HCT116 (cell line): ENCODE data around the gene FCRLB. TPM values are rescaled to one million over a fixed set of nuclear protein-coding genes. Genes with fewer than 3 reads are reported as not detected.

Experiments
- ATAC-seq: fragments of 200-7000 bp; cut with Tn5 transposase; 2 replicates; pipeline ENCODE4 v1.9.1; 2020; ENCODE audit warnings: mild to moderate bottlenecking, moderate library complexity
- BruUV-seq: library from RNA; stranded (reverse); fragments of 400-500 nt; replicated peaks from 2 replicates; lab custom pipeline; 2021; lab: Mats Ljungman, UMichigan
- CTCF ChIA-PET: fragments of 300-600 bp; sonication (Branson Sonifier 250); formaldehyde crosslinking; loops from one replicate; lab custom pipeline; 2021; ENCODE audit warnings: antibody characterized with exemption; lab: Charles Lee
- POLR2A ChIA-PET: fragments of 300-600, 350-600 bp; sonication (Branson Sonifier 250); formaldehyde crosslinking; loops from one replicate; lab custom pipeline; 2021; ENCODE audit warnings: antibody characterized with exemption; lab: Charles Lee
- RAD21 ChIA-PET, 2 experiments: fragments of 300-600 bp; sonication (Branson Sonifier 250); formaldehyde crosslinking; loops; one replicate each; lab custom pipeline; 2023; ENCODE audit warnings: low total read pairs in 2 of 2; ENCODE audit not compliant: uncharacterized antibody in 2 of 2, unreplicated experiment in 2 of 2, low non-redundant PET in 1 of 2; lab: Charles Lee
- DNase-seq: peaks from one replicate; pipeline ENCODE4 v3.0.0-alpha.2; 2010; ENCODE audit warnings: low read depth, low spot score
- H2AFZ ChIP-seq: fragments of 200-600 bp; shearing (Covaris generic), sonication (generic); 2 replicates; pipeline ENCODE4 v1.6.1; 2017; ENCODE audit warnings: low read depth, mixed run types, mixed read lengths, antibody characterized with exemption, low read length; ENCODE audit not compliant: poor library complexity, severe bottlenecking
- H3K27ac ChIP-seq: 2 replicates; pipeline ENCODE4 v1.5.1; 2012; ENCODE audit warnings: low read depth, low read length
- H3K27me3 ChIP-seq: fragments of 200-600 bp; sonication (generic); 2 replicates; pipeline ENCODE4 v1.6.1; 2016; ENCODE audit warnings: mixed run types, low read length, mixed read lengths; ENCODE audit not compliant: insufficient read depth
- H3K36me3 ChIP-seq, 2 experiments: fragments of 200-500 bp in 1 of 2; fragments of 200-600 bp in 1 of 2; sonication (Bioruptor generic) in 1 of 2; sonication (generic) in 1 of 2; 2 replicates each; pipeline versions ENCODE4 v1.5.1 to v1.6.1; 2014 to 2016; ENCODE audit warnings: low read length in 2 of 2, inconsistent platforms in 1 of 2, mixed read lengths in 1 of 2, mixed run types in 1 of 2; ENCODE audit not compliant: insufficient read depth in 2 of 2, control insufficient read depth in 1 of 2
- H3K4me1 ChIP-seq, 2 experiments: fragments of 200-600 bp in 1 of 2; sonication (generic) in 1 of 2; 2 replicates each; pipeline versions ENCODE4 v1.5.1 to v1.6.1; 2012 to 2017; ENCODE audit warnings: low read length in 2 of 2, inconsistent platforms in 1 of 2, mild to moderate bottlenecking in 1 of 2, mixed read lengths in 1 of 2, mixed run types in 1 of 2, moderate library complexity in 1 of 2; ENCODE audit not compliant: insufficient read depth in 2 of 2, control insufficient read depth in 1 of 2
- H3K4me2 ChIP-seq: fragments of 200-600 bp; sonication (generic); 2 replicates; pipeline ENCODE4 v1.6.1; 2017; ENCODE audit warnings: mixed run types, low read length, mixed read lengths
- H3K4me3 ChIP-seq, 2 experiments: fragments of 200-600 bp in 1 of 2; sonication (generic) in 1 of 2; replicated peaks in 1 of 2; 2 replicates each; pipeline ENCODE4 v1.5.1; 2011 to 2016; ENCODE audit warnings: low read length in 2 of 2, control low read depth in 1 of 2, low read depth in 1 of 2, mild to moderate bottlenecking in 1 of 2, mixed read lengths in 1 of 2, mixed run types in 1 of 2
- H3K79me2 ChIP-seq: fragments of 200-600 bp; sonication (generic); 2 replicates; pipeline ENCODE4 v1.6.1; 2017; ENCODE audit warnings: mild to moderate bottlenecking, mixed run types, low read length, moderate library complexity, mixed read lengths; ENCODE audit not compliant: insufficient read depth
- H3K9ac ChIP-seq: fragments of 200-600 bp; sonication (generic); 2 replicates; pipeline ENCODE4 v1.6.1; 2016; ENCODE audit warnings: low read length, mixed read lengths
- H3K9me2 ChIP-seq: fragments of 200-600 bp; sonication (generic), shearing (Covaris generic); 2 replicates; pipeline ENCODE4 v1.6.1; 2017; ENCODE audit warnings: mixed run types, mild to moderate bottlenecking, moderate library complexity; ENCODE audit not compliant: insufficient read depth
- H3K9me3 ChIP-seq, 2 experiments: fragments of 200-500 bp in 1 of 2; fragments of 200-600 bp in 1 of 2; sonication (Bioruptor generic) in 1 of 2; sonication (generic) in 1 of 2; 2 replicates each; pipeline ENCODE4 v1.6.1; 2014 to 2017; ENCODE audit warnings: low read length in 2 of 2, mixed read lengths in 2 of 2, inconsistent platforms in 1 of 2, low read depth in 1 of 2, mild to moderate bottlenecking in 1 of 2, mixed run types in 1 of 2, moderate library complexity in 1 of 2; ENCODE audit not compliant: control insufficient read depth in 1 of 2, insufficient read depth in 1 of 2
- H4K20me1 ChIP-seq: fragments of 200-600 bp; sonication (generic), shearing (Covaris generic); 2 replicates; pipeline ENCODE4 v1.6.1; 2017; ENCODE audit warnings: mixed run types, mild to moderate bottlenecking, moderate library complexity; ENCODE audit not compliant: insufficient read depth
- CBX3 ChIP-seq: IDR thresholded peaks from 2 replicates; pipeline ENCODE4 v1.6.1; 2012; ENCODE audit warnings: low read depth
- CEBPB ChIP-seq: IDR thresholded peaks from 2 replicates; pipeline ENCODE4 v1.6.1; 2012; ENCODE audit warnings: low read depth
- ELF1 ChIP-seq: IDR thresholded peaks from 2 replicates; pipeline ENCODE4 v1.6.1; 2012; ENCODE audit warnings: low read depth, borderline replicate concordance
- EZH2 ChIP-seq: fragments of 200-600 bp; sonication (generic); IDR thresholded peaks from 2 replicates; pipeline ENCODE4 v1.6.1; 2017; ENCODE audit warnings: antibody characterized with exemption, mixed run types
- EZH2phosphoT487 ChIP-seq: fragments of 200-600 bp; IDR thresholded peaks from 2 replicates; pipeline ENCODE4 v1.6.1; 2018; ENCODE audit warnings: antibody characterized with exemption, borderline replicate concordance
- JUND ChIP-seq: IDR thresholded peaks from 2 replicates; pipeline ENCODE4 v1.6.1; 2012
- MAX ChIP-seq: IDR thresholded peaks from 2 replicates; pipeline ENCODE4 v1.6.1; 2012
- POLR2A ChIP-seq: IDR thresholded peaks from 2 replicates; pipeline ENCODE4 v1.7.0; 2011; ENCODE audit warnings: borderline replicate concordance; ENCODE audit not compliant: insufficient read depth, insufficient read length; ENCODE audit errors: extremely low read depth
- POLR2AphosphoS5 ChIP-seq: IDR thresholded peaks from 2 replicates; pipeline ENCODE4 v1.6.1; 2011; ENCODE audit warnings: mild to moderate bottlenecking, low read depth, low read length, moderate library complexity
- RAD21 ChIP-seq: IDR thresholded peaks from 2 replicates; pipeline ENCODE4 v1.6.1; 2012; ENCODE audit warnings: low read depth, mild to moderate bottlenecking
- REST ChIP-seq: IDR thresholded peaks from 2 replicates; pipeline ENCODE4 v1.6.1; 2012; ENCODE audit warnings: low read depth
- SIN3A ChIP-seq: IDR thresholded peaks from 2 replicates; pipeline ENCODE4 v1.6.1; 2012; ENCODE audit warnings: low read depth
- SP1 ChIP-seq: IDR thresholded peaks from 2 replicates; pipeline ENCODE4 v1.6.1; 2012; ENCODE audit warnings: low read depth
- SRF ChIP-seq: IDR thresholded peaks from 2 replicates; pipeline ENCODE4 v1.6.1; 2012; ENCODE audit warnings: low read depth
- TCF7L2 ChIP-seq: IDR thresholded peaks from 2 replicates; pipeline ENCODE4 v1.7.0; 2011; ENCODE audit warnings: borderline replicate concordance, inconsistent platforms; ENCODE audit not compliant: insufficient read depth, insufficient read length; ENCODE audit errors: extremely low read depth
- ZBTB33 ChIP-seq: IDR thresholded peaks from 2 replicates; pipeline ENCODE4 v1.6.1; 2011; ENCODE audit warnings: mild to moderate bottlenecking, low read length, moderate library complexity; ENCODE audit not compliant: insufficient replicate concordance; ENCODE audit errors: extremely low read depth
- ZFX ChIP-seq: fragments of 450-650 bp; IDR thresholded peaks from 2 replicates; pipeline ENCODE4 v1.6.1; 2017
- intact Hi-C: fragments of 100-400 bp; cut with micrococcal nuclease; formaldehyde crosslinking; loops from 2 replicates; pipeline ENCODE4 v1.10.0; 2022
- total RNA-seq: library from RNA; stranded (reverse); gene quantifications from one replicate; pipeline ENCODE4 v1.2.1, GENCODE V29; 2021; ENCODE audit not compliant: unreplicated experiment

The FCRLB gene
- total RNA-seq, 1 experiment from 2014 or later = 1.0 TPM

- TF ChIP-seq ZBTB33 (no peak), ELF1 (no peak), REST (no peak), SRF (no peak), SIN3A (no peak), EZH2phosphoT487 (no peak), CBX3 (no peak), SP1 (no peak), CEBPB (no peak), ZFX (no peak), POLR2A (no peak), MAX (no peak), RAD21 (no peak), POLR2AphosphoS5 (no peak), TCF7L2 (no peak), JUND (no peak), EZH2 (no peak)
- H3K36me3 ChIP-seq = no peaks in the 10 kb centered on the region
- H3K4me3 ChIP-seq = no peak overlapping the region
- no peak overlapping the region for H3K27ac ChIP-seq
- no peak overlapping the region for H3K4me2 ChIP-seq
- H3K9me2 ChIP-seq = no peaks in the 10 kb centered on the region
- intact Hi-C loops = no loop called here
- H2AFZ ChIP-seq = no peak overlapping the region
- RAD21 ChIA-PET = no interaction called here
- no peaks in the 10 kb centered on the region for H3K27me3 ChIP-seq
- CTCF ChIA-PET = no interaction called here
- ATAC-seq (no peak), DNase-seq (no peak)
- H3K9ac ChIP-seq = no peak overlapping the region
- H3K9me3 ChIP-seq = no peaks in the 10 kb centered on the region
- H4K20me1 ChIP-seq = no peaks in the 10 kb centered on the region
- H3K79me2 ChIP-seq = peaks cover 74% of the 10 kb centered on the region
- POLR2A ChIA-PET = no interaction called here
- H3K4me1 ChIP-seq = no peaks in the 10 kb centered on the region
- BruUV-seq = no TSS peak
Observed at GRCh38 chr1:161773791-161774190, 52.4 kb downstream of the FCRLB start.
